NB4 (cell line): Measurements from ENCODE around the gene MND1.

Experiments used
- POLR2A ChIP-seq: IDR thresholded peaks from 2 replicates; pipeline ENCODE4 v1.6.1; 2011; ENCODE audit warnings: mild to moderate bottlenecking; ENCODE audit not compliant: insufficient read length; ENCODE audit errors: extremely low read depth
- TF ChIP-seq, protein P1 (sequence below): IDR thresholded peaks from one replicate; pipeline ENCODE4 v1.5.1; 2012; ENCODE audit warnings: low read depth, low read length

DNA sequence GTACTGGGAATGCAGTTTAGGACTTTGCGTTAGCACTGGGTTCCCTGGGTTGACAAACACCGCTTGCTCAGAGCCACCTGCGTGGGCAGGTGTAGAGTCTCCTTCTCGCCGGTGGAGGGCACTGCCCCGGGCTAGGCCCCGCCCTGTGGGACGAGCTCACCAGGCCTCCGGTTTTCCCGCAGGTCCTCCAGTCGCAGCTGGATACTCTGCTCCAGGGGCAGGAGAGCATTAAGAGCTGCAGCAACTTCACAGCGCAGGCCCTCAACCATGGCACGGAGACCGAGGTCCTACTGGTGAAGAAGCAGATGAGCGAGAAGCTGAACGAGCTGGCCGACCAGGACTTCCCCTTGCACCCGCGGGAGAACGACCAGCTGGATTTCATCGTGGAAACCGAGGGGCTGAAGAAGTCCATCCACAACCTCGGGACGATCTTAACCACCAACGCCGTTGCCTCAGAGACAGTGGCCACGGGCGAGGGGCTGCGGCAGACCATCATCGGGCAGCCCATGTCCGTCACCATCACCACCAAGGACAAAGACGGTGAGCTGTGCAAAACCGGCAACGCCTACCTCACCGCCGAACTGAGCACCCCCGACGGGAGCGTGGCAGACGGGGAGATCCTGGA, 49.2 kb upstream of the MND1 start:
- TF ChIP-seq, protein P1, sequence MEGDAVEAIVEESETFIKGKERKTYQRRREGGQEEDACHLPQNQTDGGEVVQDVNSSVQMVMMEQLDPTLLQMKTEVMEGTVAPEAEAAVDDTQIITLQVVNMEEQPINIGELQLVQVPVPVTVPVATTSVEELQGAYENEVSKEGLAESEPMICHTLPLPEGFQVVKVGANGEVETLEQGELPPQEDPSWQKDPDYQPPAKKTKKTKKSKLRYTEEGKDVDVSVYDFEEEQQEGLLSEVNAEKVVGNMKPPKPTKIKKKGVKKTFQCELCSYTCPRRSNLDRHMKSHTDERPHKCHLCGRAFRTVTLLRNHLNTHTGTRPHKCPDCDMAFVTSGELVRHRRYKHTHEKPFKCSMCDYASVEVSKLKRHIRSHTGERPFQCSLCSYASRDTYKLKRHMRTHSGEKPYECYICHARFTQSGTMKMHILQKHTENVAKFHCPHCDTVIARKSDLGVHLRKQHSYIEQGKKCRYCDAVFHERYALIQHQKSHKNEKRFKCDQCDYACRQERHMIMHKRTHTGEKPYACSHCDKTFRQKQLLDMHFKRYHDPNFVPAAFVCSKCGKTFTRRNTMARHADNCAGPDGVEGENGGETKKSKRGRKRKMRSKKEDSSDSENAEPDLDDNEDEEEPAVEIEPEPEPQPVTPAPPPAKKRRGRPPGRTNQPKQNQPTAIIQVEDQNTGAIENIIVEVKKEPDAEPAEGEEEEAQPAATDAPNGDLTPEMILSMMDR = no peak
- TF ChIP-seq POLR2A = no peak
